RPMI7951 (cell line): ENCODE results near the gene C12orf56. TPM values are rescaled to one million over a fixed set of nuclear protein-coding genes. Genes with fewer than 3 reads are reported as not detected.
"Not testable (repeated sequence)": the region's sequence is repeated elsewhere in the genome, so short reads cannot be mapped to it uniquely, and the experiment has no call there.

Experiments used
- DNase-seq: peaks from one replicate; pipeline ENCODE4 v3.0.0-alpha.2; 2012; ENCODE audit warnings: low read depth
- total RNA-seq: library from RNA; depleted of rRNA; stranded (reverse); fragments of >200 nt; shearing (Covaris generic); gene quantifications from 2 replicates; pipeline ENCODE4 v1.2.3, GENCODE V29; 2014; rRNA removed

The C12orf56 gene
- total RNA-seq, 1 experiment from 2014 or later: under 0.01 TPM

DNA sequence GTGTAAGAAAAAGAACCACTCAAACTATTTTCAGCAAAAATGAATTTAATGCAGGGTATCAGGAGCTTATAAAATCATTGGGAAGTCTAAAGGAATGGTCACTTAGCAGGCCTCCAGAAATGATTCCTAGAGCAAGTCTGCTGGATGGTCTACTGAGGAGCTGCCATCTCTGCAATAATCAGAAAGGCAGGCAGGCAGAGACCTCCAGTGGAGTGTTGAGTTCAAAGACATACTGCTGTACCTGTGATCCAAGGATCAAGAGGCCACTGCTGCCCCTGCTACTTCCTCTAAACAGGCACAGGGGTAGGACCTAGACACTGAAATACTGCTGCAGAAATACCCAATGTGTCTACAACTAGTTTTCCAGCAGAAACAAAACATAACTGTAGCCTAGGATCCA is 154.0 kb downstream of the C12orf56 start:
- peak; percentile 39 for DNase-seq

DNA sequence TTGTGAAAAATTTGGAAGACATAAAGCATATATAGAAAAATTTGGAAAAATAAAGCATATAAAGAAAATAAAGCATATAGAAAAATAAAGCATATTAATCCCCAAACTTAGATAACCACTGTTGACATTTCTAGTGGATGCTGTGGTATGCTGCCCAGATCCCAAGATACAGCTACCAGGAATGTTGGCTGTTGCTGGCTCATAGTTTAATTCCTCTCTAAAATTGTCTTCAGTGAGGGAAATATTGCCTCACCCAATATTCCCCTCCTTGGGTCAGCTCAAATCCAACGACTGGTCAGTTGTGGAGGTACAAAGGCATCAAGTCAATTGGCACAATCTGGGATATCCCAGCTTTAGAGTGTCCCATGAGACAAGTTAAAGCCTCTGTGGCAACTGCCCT is 158.4 kb downstream of the C12orf56 start:
- no peak for DNase-seq

DNA sequence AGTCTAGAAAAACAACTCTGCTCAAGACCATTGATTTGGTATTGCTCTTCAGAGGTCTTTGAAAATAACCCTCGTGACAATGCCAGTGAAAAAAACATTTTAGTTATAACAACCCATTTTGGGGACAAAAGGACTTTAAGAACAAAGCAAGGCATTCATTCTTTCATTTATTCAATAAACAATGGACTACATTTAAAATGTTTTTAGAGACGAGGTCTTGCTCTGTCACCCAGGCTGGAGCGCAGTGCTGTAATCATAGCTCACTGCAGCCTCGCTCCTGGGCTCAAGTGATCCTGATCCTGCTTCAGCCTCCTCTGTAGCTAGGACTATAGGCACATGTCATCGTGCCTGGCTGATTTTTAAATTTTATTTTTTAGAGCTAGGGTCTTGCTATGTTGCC is 160.8 kb downstream of the C12orf56 start:
- no peak for DNase-seq

DNA sequence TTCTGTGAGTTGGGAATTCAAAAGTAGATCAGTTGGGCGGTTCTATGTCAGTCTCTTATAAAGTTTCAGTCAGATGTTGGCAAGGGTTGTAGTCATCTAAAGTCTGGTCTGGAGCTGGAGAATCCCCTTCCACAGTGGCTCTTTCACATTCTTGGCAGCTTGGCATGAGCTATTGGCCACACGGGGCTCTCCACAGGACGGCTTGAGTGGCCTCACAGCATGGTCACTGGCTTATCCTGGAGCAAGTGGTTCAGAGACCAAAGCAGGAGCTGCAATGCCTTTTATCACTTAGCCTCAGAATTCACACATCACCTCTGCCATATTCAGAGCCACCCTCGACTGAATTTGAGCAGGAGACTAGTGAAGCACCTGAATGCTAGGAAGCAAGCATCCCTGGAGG is 161.3 kb downstream of the C12orf56 start:
- DNase-seq: no peak

DNA sequence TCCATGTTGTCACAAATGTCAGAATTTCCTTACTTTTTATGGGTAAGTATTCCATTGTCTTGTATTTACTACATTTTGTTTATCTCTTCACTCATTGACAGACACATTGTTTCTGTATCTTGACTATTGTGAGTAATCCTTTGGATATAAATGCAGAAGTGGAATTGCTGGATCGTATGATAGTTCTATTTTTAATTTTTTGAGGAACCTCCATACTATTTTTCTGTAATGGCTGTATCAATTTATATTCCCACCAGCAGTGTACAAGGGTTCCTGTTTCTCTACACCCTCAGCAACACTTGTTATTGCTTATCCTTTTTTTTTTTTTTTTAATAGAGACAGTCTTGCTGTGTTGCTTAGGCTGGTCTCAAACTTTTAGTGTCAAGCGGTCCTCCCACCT is 164.9 kb downstream of the C12orf56 start:
- no peak for DNase-seq

DNA sequence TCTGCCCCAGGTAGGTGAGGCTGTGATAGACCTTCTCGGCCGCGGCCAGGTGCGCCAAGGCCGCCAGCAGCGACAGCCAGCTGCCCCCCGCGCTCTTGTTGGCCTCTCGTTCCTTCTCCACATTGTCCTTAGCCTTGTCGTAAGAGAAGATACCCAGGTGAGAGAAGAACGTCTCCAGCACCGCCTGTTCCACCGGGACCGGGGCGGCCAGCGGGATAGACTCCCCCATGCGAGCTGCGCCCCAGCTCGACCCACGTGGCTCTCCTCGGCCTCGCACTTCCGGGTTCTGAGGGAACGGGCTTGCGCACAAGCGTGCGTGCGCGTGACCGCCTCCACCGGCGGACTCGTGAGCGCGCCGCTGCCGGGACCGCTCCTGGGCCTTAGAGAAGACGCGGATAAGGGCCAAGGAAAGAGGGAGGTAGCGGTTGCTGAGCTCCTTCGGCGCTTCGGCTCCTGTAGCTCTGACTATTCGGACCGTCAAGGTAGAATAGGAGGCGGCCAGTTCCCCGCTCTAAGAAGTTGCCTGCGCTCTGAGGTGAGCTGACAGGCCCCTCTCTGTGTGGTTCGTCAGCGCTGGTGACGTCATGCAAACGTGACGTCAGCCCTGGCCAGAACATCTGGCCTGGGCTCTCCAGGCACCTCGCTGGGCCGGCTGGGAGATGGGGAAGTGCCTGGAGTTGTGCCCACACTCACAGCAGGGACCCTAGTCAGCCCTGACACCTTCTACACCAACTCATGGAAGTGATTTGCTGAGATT is 168.4 kb downstream of the C12orf56 start, which contains the start of gene KICS2:
KICS2 (minus strand) TSS at position 288 of the 757 bp plus-strand sequence; CDS start at position 229, 59 bp downstream.
- peak; percentile 89 for DNase-seq

DNA sequence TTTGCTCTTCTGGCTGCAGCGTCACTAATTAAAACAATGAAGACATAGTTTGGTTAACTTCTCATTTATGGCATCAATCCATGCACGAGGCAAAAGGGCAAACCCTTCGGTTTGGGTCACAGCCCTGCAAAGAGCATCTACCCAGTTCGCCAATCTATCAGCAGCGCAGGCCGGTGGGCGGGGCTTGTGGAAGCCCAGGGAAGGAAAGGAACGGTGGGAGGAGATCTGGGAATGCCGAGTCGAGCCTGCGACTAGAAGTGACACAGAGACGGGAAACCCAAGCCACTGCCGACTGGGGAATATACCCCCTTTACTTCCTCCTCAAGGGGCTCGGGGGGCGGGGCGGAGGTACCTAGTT is 168.9 kb downstream of the C12orf56 start:
- DNase-seq: peak; percentile 78

DNA sequence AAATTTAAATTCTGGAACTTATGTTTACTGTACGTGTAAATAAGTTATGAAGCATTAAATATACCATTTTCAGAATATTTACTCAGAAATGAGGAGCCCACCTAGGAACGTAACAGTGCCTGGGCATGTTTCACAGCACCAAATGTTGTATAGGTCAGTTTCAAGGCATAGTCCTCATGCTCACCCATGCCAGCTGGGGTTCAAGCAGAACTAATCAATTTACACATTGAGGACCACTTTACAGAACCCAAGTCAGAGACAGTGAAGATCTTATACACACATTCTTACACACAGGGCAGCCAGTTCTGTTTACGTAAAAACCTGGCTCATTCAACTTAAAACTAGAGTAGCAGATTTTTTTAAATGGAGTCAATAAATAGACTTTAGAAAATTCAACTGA is 170.5 kb downstream of the C12orf56 start:
- DNase-seq: no peak

DNA sequence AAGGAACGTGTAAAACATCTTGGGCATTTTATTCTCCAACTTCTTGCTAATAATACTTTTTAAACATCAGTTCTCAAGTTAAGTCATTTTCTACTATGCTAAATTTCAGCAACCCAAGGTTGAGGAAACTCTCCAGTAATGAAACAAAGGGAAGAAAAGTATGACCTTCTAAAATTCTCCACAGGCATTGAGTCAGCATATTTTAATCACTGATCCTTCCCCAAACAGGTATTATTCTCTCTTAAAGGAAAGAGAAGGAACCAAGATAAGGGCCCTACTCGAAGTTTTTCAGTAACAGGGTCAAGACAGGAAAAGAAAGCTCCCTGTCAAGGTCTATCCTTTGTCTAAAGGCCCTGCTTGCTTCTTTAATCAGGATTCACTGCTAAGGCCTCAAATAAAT is 171.4 kb downstream of the C12orf56 start:
- no peak for DNase-seq

DNA sequence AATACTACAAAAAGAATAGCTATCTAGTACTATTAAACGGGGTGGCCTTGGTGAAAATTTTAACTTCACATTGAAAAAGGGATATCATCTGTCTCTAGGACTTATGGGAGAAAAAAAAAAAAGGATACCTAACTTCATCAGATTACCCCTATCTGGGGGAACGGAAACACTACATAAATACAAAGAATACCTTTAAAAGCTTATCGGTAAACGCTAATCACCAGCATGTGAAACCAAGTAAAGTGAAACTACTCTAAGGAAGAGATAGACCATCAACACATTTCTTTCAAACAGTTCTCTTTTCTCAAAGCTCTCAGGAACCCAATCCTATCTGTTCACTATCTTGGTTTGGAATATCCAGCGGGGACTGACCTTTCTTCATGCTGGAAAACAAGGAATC is 172.0 kb downstream of the C12orf56 start:
- peak; percentile 8 for DNase-seq

DNA sequence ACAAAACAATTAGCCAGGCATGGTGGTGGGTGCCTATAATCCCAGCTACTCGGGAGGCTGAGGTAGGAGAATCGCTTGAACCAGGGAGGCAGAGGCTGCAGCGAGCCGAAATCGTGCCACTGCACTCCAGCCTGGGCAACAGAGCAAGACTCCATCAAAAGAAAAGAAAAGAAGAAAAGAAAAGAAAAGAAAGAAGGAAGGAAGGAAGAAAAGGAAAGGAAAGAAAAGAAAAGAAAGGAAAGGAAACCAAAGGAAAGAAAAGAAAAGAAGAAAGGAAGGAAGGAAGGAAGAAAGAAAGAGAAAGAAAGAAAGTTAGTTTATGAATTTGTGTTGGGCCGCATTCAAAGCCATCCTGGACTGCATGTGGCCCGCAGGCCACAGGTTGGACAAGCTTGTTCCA is 172.9 kb downstream of the C12orf56 start:
- DNase-seq: not testable (repeated sequence)

DNA sequence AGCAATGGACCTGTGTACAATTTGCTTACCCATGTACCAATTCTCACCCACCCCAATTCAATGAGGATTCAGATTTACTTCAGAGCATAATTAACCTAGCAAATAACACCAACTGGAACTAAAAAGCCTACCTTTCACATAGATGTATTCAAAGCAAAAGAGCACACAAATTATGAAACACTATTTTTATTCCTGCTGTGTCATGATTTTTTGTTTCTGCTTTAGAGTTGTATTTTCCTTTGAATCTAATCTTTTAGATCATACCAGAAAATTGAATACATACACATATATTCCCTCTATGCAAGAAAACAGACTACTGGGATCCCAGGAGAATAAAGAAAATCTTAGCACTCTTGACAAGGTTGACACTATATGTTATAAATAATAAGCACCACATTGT is 174.3 kb downstream of the C12orf56 start:
- DNase-seq: no peak

Other genes starting within 250 kb of the C12orf56 start
- 3.9 and 10.2 TPM in 2 replicates for gene KICS2, start 168.5 kb downstream of the C12orf56 start, total RNA-seq
- gene XPOT, start 13.6 kb upstream of the C12orf56 start, total RNA-seq: 63.8 and 74.0 TPM in 2 replicates
- gene TBK1, start 61.4 kb upstream of the C12orf56 start, total RNA-seq: 26.2 and 32.1 TPM in 2 replicates
- 12.4 and 15.2 TPM in 2 replicates for gene RASSF3, start 219.7 kb upstream of the C12orf56 start, total RNA-seq